K562 (cell line): ENCODE data around the gene NECAB2.

Experiments used
- CTCF ChIP-seq, 3 experiments: IDR thresholded peaks in 2 of 3; conservative IDR thresholded peaks in 1 of 3; 2 replicates each; pipeline ENCODE4 v1.5.1; 2011 to 2012; ENCODE audit warnings: low read length in 3 of 3, mild to moderate bottlenecking in 3 of 3, control low read depth in 2 of 3, improper control_type of control experiment in 1 of 3, inconsistent platforms in 1 of 3, low read depth in 1 of 3, mixed read lengths in 1 of 3, moderate library complexity in 1 of 3; ENCODE audit not compliant: insufficient read depth in 2 of 3
- DACH1 ChIP-seq: fragments of 450-650 bp; IDR thresholded peaks from 2 replicates; pipeline ENCODE4 v1.6.1; 2018; ENCODE audit not compliant: partially characterized antibody
- ELF4 ChIP-seq: fragments of 450-650 bp; formaldehyde crosslinking; IDR thresholded peaks from 2 replicates; pipeline ENCODE4 v1.4.0; 2022; ENCODE audit warnings: missing genetic modification characterization
- EZH2 ChIP-seq: IDR thresholded peaks from 2 replicates; pipeline ENCODE4 v1.6.1; 2012; ENCODE audit warnings: low read depth, mild to moderate bottlenecking, inconsistent platforms, low read length, borderline replicate concordance
- MLX ChIP-seq, 2 experiments: fragments of 450-650 bp in 1 of 2; sonication (generic) in 1 of 2; formaldehyde crosslinking; conservative IDR thresholded peaks; 2 replicates each; pipeline versions ENCODE4 v1.4.0 to v1.8.1; 2020 to 2022; ENCODE audit warnings: mild to moderate bottlenecking in 1 of 2, missing genetic modification reagents in 1 of 2
- NCOR1 ChIP-seq: fragments of 450-650 bp; IDR thresholded peaks from 2 replicates; pipeline ENCODE4 v1.6.1; 2016; ENCODE audit warnings: mild to moderate bottlenecking, moderate library complexity
- TEAD2 ChIP-seq: fragments of 450-650 bp; IDR thresholded peaks from 2 replicates; pipeline ENCODE4 v1.6.1; 2016; ENCODE audit warnings: missing genetic modification characterization, control low read depth, missing compliant biosample characterization
- TFAM ChIP-seq: fragments of 250-450 bp; sonication (Bioruptor Pico); conservative IDR thresholded peaks from 2 replicates; pipeline ENCODE4 v1.5.0; 2021; ENCODE audit warnings: mild to moderate bottlenecking, moderate library complexity

- TF ChIP-seq TEAD2 (no peak), CTCF (IDR thresholded peaks at IDR 0.05 in 2 of 3, conservative IDR thresholded peaks at IDR 0.05 in 1 of 3; ENCODE audit: insufficient read depth in 2 of 3, low read depth in 1 of 3, low read length in 3 of 3) (no peak), MLX (CRISPR knock-in tag; conservative IDR thresholded peaks at IDR 0.05) (no peak), ELF4 (no peak), NCOR1 (no peak), DACH1 (no peak), EZH2 (no peak), TFAM (CRISPR knock-in tag) (no peak)
Observed at GRCh38 chr16:83961591-83961990, 6.5 kb upstream of the NECAB2 start.
